Measurements from ENCODE around the gene RAC2. TPM values are rescaled to one million over a fixed set of nuclear protein-coding genes. Genes with fewer than 3 reads are reported as not detected.

RAC2 gene
- total RNA-seq, 1 donor from 2014 or later = 6.3 TPM

DNA sequence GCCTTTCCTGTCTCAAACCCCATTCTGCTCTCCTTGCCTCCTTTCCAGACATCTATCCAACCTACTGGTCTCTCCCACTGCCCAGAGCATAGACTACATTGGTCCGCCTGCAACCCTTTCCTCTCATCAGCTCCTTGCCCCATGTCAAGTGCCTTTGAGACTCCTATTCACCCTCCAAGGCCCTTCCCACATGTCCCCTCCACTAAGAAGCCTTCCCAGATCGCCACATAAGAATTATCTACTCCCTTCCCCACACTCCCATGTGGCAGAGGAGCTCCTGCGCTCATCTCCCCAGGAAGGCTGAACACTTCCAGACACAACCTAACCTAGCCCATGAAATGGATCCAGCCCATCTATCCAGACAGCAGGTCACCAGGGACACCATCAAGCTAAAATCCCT is 66.3 kb downstream of the RAC2 start:
- DNase-seq (ENCODE audit: low read depth) = no peak
- Histone ChIP-seq H3K36me3 (ENCODE audit: control insufficient read depth, insufficient read depth, low read length) (peaks cover 4% of the 10 kb centered on the region), H3K27me3 (ENCODE audit: control insufficient read depth, insufficient read depth, low read length) (no peaks in the 10 kb centered on the region), H3K4me3 (ENCODE audit: low read depth, low read length) (no peak overlapping the region)
- FAIRE-seq = no peak
- TF ChIP-seq, protein P1, sequence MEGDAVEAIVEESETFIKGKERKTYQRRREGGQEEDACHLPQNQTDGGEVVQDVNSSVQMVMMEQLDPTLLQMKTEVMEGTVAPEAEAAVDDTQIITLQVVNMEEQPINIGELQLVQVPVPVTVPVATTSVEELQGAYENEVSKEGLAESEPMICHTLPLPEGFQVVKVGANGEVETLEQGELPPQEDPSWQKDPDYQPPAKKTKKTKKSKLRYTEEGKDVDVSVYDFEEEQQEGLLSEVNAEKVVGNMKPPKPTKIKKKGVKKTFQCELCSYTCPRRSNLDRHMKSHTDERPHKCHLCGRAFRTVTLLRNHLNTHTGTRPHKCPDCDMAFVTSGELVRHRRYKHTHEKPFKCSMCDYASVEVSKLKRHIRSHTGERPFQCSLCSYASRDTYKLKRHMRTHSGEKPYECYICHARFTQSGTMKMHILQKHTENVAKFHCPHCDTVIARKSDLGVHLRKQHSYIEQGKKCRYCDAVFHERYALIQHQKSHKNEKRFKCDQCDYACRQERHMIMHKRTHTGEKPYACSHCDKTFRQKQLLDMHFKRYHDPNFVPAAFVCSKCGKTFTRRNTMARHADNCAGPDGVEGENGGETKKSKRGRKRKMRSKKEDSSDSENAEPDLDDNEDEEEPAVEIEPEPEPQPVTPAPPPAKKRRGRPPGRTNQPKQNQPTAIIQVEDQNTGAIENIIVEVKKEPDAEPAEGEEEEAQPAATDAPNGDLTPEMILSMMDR (IDR thresholded peaks at IDR 0.05; ENCODE audit: insufficient read depth, low read length, severe bottlenecking) = no peak

DNA sequence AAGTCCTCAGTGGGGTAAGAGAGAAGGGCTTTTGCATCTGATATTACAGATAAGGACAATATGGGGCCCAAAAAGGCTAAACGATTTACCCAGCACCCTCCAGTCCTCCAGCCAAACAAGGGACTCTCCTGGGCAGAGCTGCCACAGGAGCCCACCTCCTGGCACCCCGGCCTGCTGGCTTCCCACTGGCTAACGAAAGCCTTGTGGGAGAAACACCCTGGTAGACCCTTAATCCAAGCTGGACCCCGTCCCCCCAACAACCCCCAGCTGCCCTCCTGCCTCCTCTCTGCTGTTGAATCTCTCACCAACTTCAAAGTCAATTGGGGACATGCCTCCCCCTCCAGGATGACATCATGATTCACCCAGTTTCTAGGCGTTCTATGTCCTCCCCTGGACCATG is 66.8 kb downstream of the RAC2 start:
- FAIRE-seq (no peak), DNase-seq (ENCODE audit: low read depth) (no peak)
- TF ChIP-seq, protein P1 (IDR thresholded peaks at IDR 0.05; ENCODE audit: insufficient read depth, low read length, severe bottlenecking) = no peak
- peaks cover 4% of the 10 kb centered on the region for H3K36me3 ChIP-seq (ENCODE audit: control insufficient read depth, insufficient read depth, low read length)
- no peaks in the 10 kb centered on the region for H3K27me3 ChIP-seq (ENCODE audit: control insufficient read depth, insufficient read depth, low read length)
- no peak overlapping the region for H3K4me3 ChIP-seq (ENCODE audit: low read depth, low read length)

DNA sequence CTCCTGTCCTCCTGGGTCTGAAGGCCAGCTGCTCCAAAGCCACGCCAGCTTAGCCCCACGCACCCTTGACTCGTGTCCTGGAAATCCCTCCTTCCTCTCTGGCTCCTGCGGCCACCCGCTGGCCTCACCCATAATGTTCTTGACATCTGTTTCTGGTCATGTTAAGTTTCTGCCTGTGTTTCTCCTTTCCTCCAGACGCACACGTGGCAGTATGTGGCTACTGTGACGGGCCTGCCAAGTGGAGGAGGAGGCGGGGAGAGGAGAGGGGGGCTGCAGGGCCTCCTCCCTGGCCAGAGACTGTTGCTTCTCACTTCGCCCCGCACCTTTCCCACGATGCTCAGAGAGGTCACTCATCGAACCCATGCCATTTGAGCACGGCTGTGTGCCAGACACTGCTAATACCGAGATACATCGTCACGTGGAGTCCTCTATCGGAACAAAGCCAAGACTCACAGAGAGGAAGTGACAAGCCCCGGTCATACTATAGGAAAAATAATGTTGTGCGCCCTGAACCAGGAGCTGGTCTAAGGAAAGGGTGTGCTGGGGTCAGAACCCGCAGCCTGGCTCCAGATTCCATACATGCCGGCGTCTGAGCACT is 67.5 kb downstream of the RAC2 start:
- Histone ChIP-seq H3K4me3 (ENCODE audit: low read depth, low read length) (no peak overlapping the region), H3K36me3 (ENCODE audit: control insufficient read depth, insufficient read depth, low read length) (no peaks in the 10 kb centered on the region), H3K27me3 (ENCODE audit: control insufficient read depth, insufficient read depth, low read length) (no peaks in the 10 kb centered on the region)
- FAIRE-seq (no peak), DNase-seq (ENCODE audit: low read depth) (no peak)
- TF ChIP-seq, protein P1 (IDR thresholded peaks at IDR 0.05; ENCODE audit: insufficient read depth, low read length, severe bottlenecking) = no peak

DNA sequence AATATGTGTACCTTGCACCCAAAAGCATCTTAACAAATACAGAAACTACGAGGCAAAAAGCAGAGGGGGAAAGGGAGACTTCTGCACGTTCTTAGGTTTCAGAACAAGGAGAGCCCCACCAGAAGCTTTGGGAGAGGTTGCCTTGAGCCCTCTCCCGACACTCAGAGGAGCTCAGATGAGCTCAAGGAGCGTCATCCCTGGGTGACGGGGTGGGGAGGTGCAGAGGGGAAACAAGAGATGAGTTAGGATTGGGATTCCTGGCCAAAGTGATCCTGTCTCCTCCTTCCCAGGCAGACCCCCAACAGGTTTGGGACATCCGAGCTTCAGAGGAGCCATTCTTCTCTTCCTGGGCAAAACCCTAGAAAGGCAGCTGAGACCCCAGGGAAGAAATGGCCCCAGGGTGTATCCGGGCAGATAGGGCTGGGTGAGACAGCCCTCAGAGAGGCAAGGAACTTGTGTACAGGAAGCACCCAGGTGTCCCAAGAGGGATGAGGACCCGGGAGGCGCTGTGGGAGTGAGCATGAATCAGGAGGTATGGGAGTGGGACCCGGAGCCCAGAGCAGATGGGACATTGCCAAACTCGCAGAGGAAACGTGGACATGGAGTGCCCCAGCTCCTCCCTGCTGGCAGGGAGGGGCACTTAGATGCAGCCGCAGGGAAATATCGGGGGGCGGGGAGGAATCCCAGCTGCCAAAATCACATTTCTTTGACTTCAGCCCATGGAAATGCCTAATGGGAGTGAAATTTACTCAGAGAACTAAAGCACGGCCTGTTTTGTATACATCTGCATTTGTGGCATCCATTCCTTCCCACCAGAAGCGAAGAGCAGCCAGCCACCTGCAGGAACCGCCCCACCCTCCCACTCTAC is 68.4 kb downstream of the RAC2 start:
- TF ChIP-seq, protein P1 (IDR thresholded peaks at IDR 0.05; ENCODE audit: insufficient read depth, low read length, severe bottlenecking) = no peak
- H3K4me3 ChIP-seq (ENCODE audit: low read depth, low read length) = no peak overlapping the region
- FAIRE-seq (no peak), DNase-seq (ENCODE audit: low read depth) (no peak)
- H3K27me3 ChIP-seq (ENCODE audit: control insufficient read depth, insufficient read depth, low read length) = peaks cover 2% of the 10 kb centered on the region
- H3K36me3 ChIP-seq (ENCODE audit: control insufficient read depth, insufficient read depth, low read length) = no peaks in the 10 kb centered on the region

Other genes with a start within 250 kb of the RAC2 start
- 45.8 and 102 TPM in 2 replicates for gene TST, start 224.8 kb downstream of the RAC2 start, total RNA-seq
- 96.3 and 121 TPM in 2 replicates for gene MPST, start 224.5 kb downstream of the RAC2 start, total RNA-seq
- gene KCTD17, start 192.5 kb downstream of the RAC2 start, total RNA-seq = 7.4 and 22.3 TPM in 2 replicates
- gene TMPRSS6, start 134.6 kb downstream of the RAC2 start, total RNA-seq = not detected in 2 replicates
- not detected in 2 replicates for gene IL2RB, start 94.4 kb downstream of the RAC2 start, total RNA-seq
- 2.9 and 4.1 TPM in 2 replicates for gene C1QTNF6, start 56.0 kb downstream of the RAC2 start, total RNA-seq
- not detected in 2 replicates for gene SSTR3, start 31.8 kb downstream of the RAC2 start, total RNA-seq
- gene CYTH4, start 38.2 kb upstream of the RAC2 start, total RNA-seq = not detected in 2 replicates
- 0.26 and 0.51 TPM in 2 replicates for gene ELFN2, start 183.2 kb upstream of the RAC2 start, total RNA-seq
- gene MFNG, start 242.1 kb upstream of the RAC2 start, total RNA-seq = 0.26 and 1.3 TPM in 2 replicates